ENCODE data around the gene TCF3. TPM values are rescaled to one million over a fixed set of nuclear protein-coding genes. Genes with fewer than 3 reads are reported as not detected.

The TCF3 gene
- total RNA-seq, 1 experiment from 2014 or later = 304 TPM

DNA sequence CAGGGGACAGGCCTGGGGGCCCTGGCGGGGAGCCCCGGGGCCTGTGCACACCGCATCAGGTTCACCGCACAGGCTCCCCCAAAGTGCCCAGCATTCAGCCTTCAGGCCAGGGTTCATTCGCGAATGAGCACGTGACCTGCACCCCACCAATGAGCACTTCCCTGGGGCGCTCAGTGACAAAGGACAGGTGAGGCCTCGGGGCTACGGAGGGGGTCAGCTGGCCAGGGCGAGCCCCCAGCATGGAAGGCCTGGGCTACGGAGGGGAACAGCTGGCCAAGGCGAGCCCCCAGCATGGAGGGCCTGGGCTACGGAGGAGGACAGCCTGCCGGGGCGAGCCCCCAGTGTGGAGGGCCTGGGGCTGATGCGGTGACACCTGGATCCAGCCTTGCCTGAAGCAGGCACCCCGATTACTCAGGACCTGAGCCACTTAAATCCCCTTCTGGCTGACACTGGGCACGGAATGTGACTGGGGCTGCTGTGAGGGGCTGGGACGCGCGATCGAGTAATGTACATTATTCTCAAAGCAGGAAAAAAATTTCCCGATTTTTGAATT lies 23.1 kb downstream of the TCF3 start:
- Histone ChIP-seq H4K20me1 (ENCODE audit: control insufficient read depth, insufficient read depth, insufficient read length) (no peaks in the 10 kb centered on the region), H3K14ac (ENCODE audit: insufficient read depth, low read length) (no peak overlapping the region; the same call in 1 of the 2 replicates), H2BK15ac (ENCODE audit: low read depth, low read length) (no peak overlapping the region), H3K79me2 (ENCODE audit: insufficient read depth, low read length) (no peaks in the 10 kb centered on the region), H3K4me1 (ENCODE audit: insufficient read depth, low read length) (no peaks in the 10 kb centered on the region), H2BK5ac (ENCODE audit: insufficient read length, low read length) (no peak overlapping the region), H3K79me1 (ENCODE audit: insufficient read depth, low read depth, low read length, poor library complexity, severe bottlenecking) (peaks cover 4% of the 10 kb centered on the region), H3K9me3 (ENCODE audit: control insufficient read depth, low read depth, low read length) (no peaks in the 10 kb centered on the region), H3K27ac (ENCODE audit: insufficient read length, low read depth, low read length) (no peak overlapping the region), H3K27me3 (ENCODE audit: insufficient read depth, low read length) (no peaks in the 10 kb centered on the region), H2BK12ac (ENCODE audit: insufficient read length, low read depth, low read length) (no peak overlapping the region), H3K18ac (ENCODE audit: insufficient read length, low read depth, low read length) (no peak overlapping the region), H3K56ac (ENCODE audit: insufficient read length, low read depth, low read length) (no peak overlapping the region), H2BK120ac (ENCODE audit: low read depth, low read length, poor library complexity, severe bottlenecking) (no peak overlapping the region), H3T11ph (ENCODE audit: low read length) (no peak overlapping the region), H4K91ac (ENCODE audit: insufficient read length, low read depth, low read length) (no peak overlapping the region), H3K23ac (ENCODE audit: insufficient read length, low read depth, low read length) (no peak overlapping the region), H3K9ac (ENCODE audit: extremely low read depth, insufficient read length, low read length) (no peak overlapping the region), H3K4me2 (ENCODE audit: insufficient read depth, insufficient read length, low read length) (no peak overlapping the region), H2BK20ac (ENCODE audit: low read depth, low read length, poor library complexity, severe bottlenecking) (no peak overlapping the region), H2AFZ (ENCODE audit: low read length) (no peak overlapping the region), H4K8ac (replicated peaks; ENCODE audit: insufficient read length, low read depth, low read length) (no peak overlapping the region), H4K5ac (ENCODE audit: insufficient read length, low read depth, low read length) (no peak overlapping the region), H3K4ac (ENCODE audit: low read depth, low read length) (no peak overlapping the region), H2AK5ac (ENCODE audit: insufficient read length, low read length) (no peak overlapping the region), H3K23me2 (ENCODE audit: insufficient read length, low read depth, low read length, poor library complexity, severe bottlenecking) (no peaks in the 10 kb centered on the region)
- H3K36me3 Mint-ChIP-seq (ENCODE audit: insufficient read depth in 1 of 3, low read depth in 3 of 3) = peaks cover 5 to 38% (median 35%) of the 10 kb centered on the region in 3 experiments; a peak in 6 of 7 replicates
- no CpG with 5 or more reads among the region's 24 CpGs for WGBS (ENCODE audit: extremely low coverage, insufficient read length, low lambda C conversion rate)
- no peak overlapping the region for H3K27ac Mint-ChIP-seq
- TF ChIP-seq, protein P1, sequence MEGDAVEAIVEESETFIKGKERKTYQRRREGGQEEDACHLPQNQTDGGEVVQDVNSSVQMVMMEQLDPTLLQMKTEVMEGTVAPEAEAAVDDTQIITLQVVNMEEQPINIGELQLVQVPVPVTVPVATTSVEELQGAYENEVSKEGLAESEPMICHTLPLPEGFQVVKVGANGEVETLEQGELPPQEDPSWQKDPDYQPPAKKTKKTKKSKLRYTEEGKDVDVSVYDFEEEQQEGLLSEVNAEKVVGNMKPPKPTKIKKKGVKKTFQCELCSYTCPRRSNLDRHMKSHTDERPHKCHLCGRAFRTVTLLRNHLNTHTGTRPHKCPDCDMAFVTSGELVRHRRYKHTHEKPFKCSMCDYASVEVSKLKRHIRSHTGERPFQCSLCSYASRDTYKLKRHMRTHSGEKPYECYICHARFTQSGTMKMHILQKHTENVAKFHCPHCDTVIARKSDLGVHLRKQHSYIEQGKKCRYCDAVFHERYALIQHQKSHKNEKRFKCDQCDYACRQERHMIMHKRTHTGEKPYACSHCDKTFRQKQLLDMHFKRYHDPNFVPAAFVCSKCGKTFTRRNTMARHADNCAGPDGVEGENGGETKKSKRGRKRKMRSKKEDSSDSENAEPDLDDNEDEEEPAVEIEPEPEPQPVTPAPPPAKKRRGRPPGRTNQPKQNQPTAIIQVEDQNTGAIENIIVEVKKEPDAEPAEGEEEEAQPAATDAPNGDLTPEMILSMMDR (conservative IDR thresholded peaks at IDR 0.05) = no peak
- no peak for DNase-seq
- no peaks in the 10 kb centered on the region for H3K9me3 Mint-ChIP-seq
- no peaks in the 10 kb centered on the region for H3K27me3 Mint-ChIP-seq (ENCODE audit: low read depth)
- peaks cover 0 to 2% of the 10 kb centered on the region in 2 experiments; a peak in 1 of 4 replicates for H3K4me1 Mint-ChIP-seq
- H3K4me3 Mint-ChIP-seq = no peak overlapping the region

All from H9 (cell line).